ENCODE measurements around the gene CATSPERD.
"Not testable (repeated sequence)": the region's sequence is repeated elsewhere in the genome, so short reads cannot be mapped to it uniquely, and the experiment has no call there.

Gene CATSPERD

GRCh38 chr19:5697022-5697889 lies 23.2 kb upstream of the CATSPERD start:
- no peak for DNase-seq (ENCODE audit: low read depth)

- DNase-seq (ENCODE audit: low read depth), result no peak
These were observed 22.4 kb upstream of the CATSPERD start for GRCh38 chr19:5697890-5698634.

GRCh38 chr19:5698635-5699422 lies 21.6 kb upstream of the CATSPERD start:
- no peak for DNase-seq (ENCODE audit: low read depth)

- DNase-seq (ENCODE audit: low read depth), result no peak
These were observed 19.9 kb upstream of the CATSPERD start for GRCh38 chr19:5700455-5701092.

GRCh38 chr19:5702053-5702410 lies 18.4 kb upstream of the CATSPERD start:
- DNase-seq (ENCODE audit: low read depth), result not testable (repeated sequence)

GRCh38 chr19:5703819-5704818 lies 16.3 kb upstream of the CATSPERD start:
- DNase-seq (ENCODE audit: low read depth), result no peak

- no peak for DNase-seq (ENCODE audit: low read depth)
These were observed 14.9 kb upstream of the CATSPERD start for GRCh38 chr19:5705552-5705951.

- DNase-seq (ENCODE audit: low read depth), result no peak
These were observed 13.4 kb upstream of the CATSPERD start for GRCh38 chr19:5706876-5707573.

GRCh38 chr19:5707576-5708575 lies 12.6 kb upstream of the CATSPERD start:
- no peak for DNase-seq (ENCODE audit: low read depth)

- no peak for DNase-seq (ENCODE audit: low read depth)
These were observed 9.4 kb upstream of the CATSPERD start for GRCh38 chr19:5711025-5711424.

GRCh38 chr19:5711713-5712161 lies 8.7 kb upstream of the CATSPERD start:
- no peak for DNase-seq (ENCODE audit: low read depth)

GRCh38 chr19:5713228-5713627 lies 7.2 kb upstream of the CATSPERD start:
- DNase-seq (ENCODE audit: low read depth), result no peak

- no peak for DNase-seq (ENCODE audit: low read depth)
These were observed 5.6 kb upstream of the CATSPERD start for GRCh38 chr19:5714816-5715215.

- no peak for DNase-seq (ENCODE audit: low read depth)
These were observed 3.1 kb upstream of the CATSPERD start for GRCh38 chr19:5717215-5717935.

- peak; percentile 73 for DNase-seq (ENCODE audit: low read depth)
These were observed 2.3 kb upstream of the CATSPERD start for GRCh38 chr19:5718037-5718578.

GRCh38 chr19:5718579-5719273 lies 1.7 kb upstream of the CATSPERD start:
- DNase-seq (ENCODE audit: low read depth), result peak; percentile 94

Data from EH (cell line).